SJSA1 (cell line): Measurements from ENCODE around the gene ECE2. TPM values are rescaled to one million over a fixed set of nuclear protein-coding genes. Genes with fewer than 3 reads are reported as not detected.
A peak's percentile ranks its signal among the peaks of the same experiment; 100 is the strongest.

Experiments
- DNase-seq, 2 experiments: peaks; one replicate each; pipeline ENCODE4 v3.0.0-alpha.2; 2015 to 2020; ENCODE audit warnings: low spot score in 2 of 2, low read depth in 1 of 2
- H3K27ac ChIP-seq: fragments of 250-450 bp; sonication (Bioruptor Pico); 2 replicates; pipeline ENCODE4 v1.5.1; 2020; ENCODE audit warnings: mild to moderate bottlenecking, moderate library complexity
- H3K27me3 ChIP-seq: fragments of 250-450 bp; sonication (Bioruptor Pico); replicated peaks from 2 replicates; pipeline ENCODE4 v1.5.1; 2020; ENCODE audit warnings: mild to moderate bottlenecking, moderate library complexity
- H3K36me3 ChIP-seq: fragments of 250-450 bp; sonication (Bioruptor Pico); 2 replicates; pipeline ENCODE4 v1.5.1; 2020; ENCODE audit warnings: mild to moderate bottlenecking
- H3K4me1 ChIP-seq: fragments of 250-450 bp; sonication (Bioruptor Pico); replicated peaks from 2 replicates; pipeline ENCODE4 v1.6.1; 2021; ENCODE audit warnings: mild to moderate bottlenecking
- H3K4me3 ChIP-seq: fragments of 250-450 bp; sonication (Bioruptor Pico); 2 replicates; pipeline ENCODE4 v1.5.1; 2020; ENCODE audit warnings: mild to moderate bottlenecking
- H3K9me3 ChIP-seq: fragments of 250-450 bp; sonication (Bioruptor Pico); replicated peaks from 2 replicates; pipeline ENCODE4 v1.5.1; 2020; ENCODE audit warnings: mild to moderate bottlenecking
- total RNA-seq: library from RNA; depleted of rRNA; stranded (reverse); fragments of >200 nt; shearing (Covaris generic); gene quantifications from 2 replicates; pipeline ENCODE4 v1.2.3, GENCODE V29; 2014

Gene ECE2
- total RNA-seq, 1 experiment from 2014 or later: not detected

DNA sequence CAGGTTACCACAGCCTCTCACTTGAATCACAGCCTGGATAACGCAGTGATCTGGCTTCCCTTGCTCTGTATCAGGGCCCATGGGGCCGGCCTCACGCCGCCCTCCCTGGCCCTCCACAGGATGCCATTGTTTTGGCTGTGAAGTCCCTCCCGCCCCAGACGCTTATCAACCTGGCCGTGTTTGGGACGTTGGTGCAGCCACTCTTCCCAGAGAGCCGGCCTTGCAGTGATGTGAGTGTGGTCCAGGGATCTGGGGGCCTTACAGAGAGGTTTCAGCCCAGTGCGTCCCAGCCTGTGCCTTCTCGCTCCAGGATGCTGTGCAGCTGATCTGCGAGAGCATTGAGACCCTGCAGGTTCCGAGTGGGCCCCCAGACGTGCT is 39.8 kb upstream of the ECE2 start:
- Histone ChIP-seq H3K27me3 (peaks cover 15% of the 10 kb centered on the region), H3K27ac (no peak overlapping the region), H3K9me3 (no peaks in the 10 kb centered on the region), H3K4me1 (no peaks in the 10 kb centered on the region), H3K36me3 (no peaks in the 10 kb centered on the region), H3K4me3 (no peak overlapping the region)
- DNase-seq: no peak

- Histone ChIP-seq H3K4me3 (no peak overlapping the region), H3K4me1 (no peaks in the 10 kb centered on the region), H3K27me3 (peaks cover 9% of the 10 kb centered on the region), H3K36me3 (no peaks in the 10 kb centered on the region), H3K9me3 (no peaks in the 10 kb centered on the region), H3K27ac (no peak overlapping the region)
- DNase-seq: no peak
Observed at GRCh38 chr3:184236636-184237035, 39.2 kb upstream of the ECE2 start.

- peaks cover 3% of the 10 kb centered on the region for H3K27me3 ChIP-seq
- H3K4me3 ChIP-seq: no peak overlapping the region
- no peak overlapping the region for H3K27ac ChIP-seq
- DNase-seq: no peak
- H3K9me3 ChIP-seq: no peaks in the 10 kb centered on the region
- H3K4me1 ChIP-seq: no peaks in the 10 kb centered on the region
- no peaks in the 10 kb centered on the region; the same call in 1 of the 2 replicates for H3K36me3 ChIP-seq
Observed at GRCh38 chr3:184237211-184237610, 38.6 kb upstream of the ECE2 start.

- H3K27ac ChIP-seq: no peak overlapping the region
- H3K36me3 ChIP-seq: peaks cover 6% of the 10 kb centered on the region
- no peak overlapping the region for H3K4me3 ChIP-seq
- no peaks in the 10 kb centered on the region for H3K4me1 ChIP-seq
- H3K9me3 ChIP-seq: no peaks in the 10 kb centered on the region
- no peaks in the 10 kb centered on the region for H3K27me3 ChIP-seq
- DNase-seq: no peak
Observed at GRCh38 chr3:184237807-184238206, 38.0 kb upstream of the ECE2 start.

DNA sequence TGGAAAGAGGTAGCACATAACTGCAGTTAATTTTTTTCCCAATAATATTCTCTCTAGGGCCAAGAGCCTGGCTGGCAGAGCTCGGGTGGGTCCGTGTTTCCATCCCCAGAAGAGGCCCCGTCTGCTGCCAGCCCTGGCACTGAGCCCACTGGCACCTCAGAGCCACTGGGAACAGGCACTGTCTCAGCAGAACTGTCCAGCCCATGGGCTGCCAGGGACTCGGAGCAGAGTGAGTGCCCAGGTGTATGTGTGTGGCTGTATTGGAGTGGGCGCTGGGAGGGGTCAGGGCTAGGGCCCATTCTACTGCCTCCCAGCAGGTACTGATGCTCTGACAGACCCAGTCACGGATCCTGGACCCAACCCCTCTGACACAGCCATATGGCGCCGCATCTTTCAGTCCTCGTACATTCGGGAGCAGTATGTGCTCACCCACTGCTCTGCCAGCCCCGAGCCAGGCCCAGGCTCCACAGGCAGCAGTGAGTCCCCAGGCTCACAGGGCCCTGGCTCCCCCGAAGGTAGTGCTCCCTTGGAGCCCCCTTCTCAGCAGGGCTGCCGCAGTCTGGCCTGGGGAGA is 37.5 kb upstream of the ECE2 start:
- Histone ChIP-seq H3K4me3 (no peak overlapping the region), H3K36me3 (peaks cover 6% of the 10 kb centered on the region), H3K9me3 (no peaks in the 10 kb centered on the region), H3K27ac (no peak overlapping the region), H3K4me1 (no peaks in the 10 kb centered on the region), H3K27me3 (no peaks in the 10 kb centered on the region)
- no peak for DNase-seq

- Histone ChIP-seq H3K36me3 (peaks cover 14% of the 10 kb centered on the region), H3K4me1 (no peaks in the 10 kb centered on the region), H3K4me3 (no peak overlapping the region), H3K27ac (no peak overlapping the region), H3K9me3 (no peaks in the 10 kb centered on the region), H3K27me3 (no peaks in the 10 kb centered on the region)
- DNase-seq: no peak
Observed at GRCh38 chr3:184239221-184239620, 36.6 kb upstream of the ECE2 start.

GRCh38 chr3:184239708-184240107 is 36.1 kb upstream of the ECE2 start:
- no peak for DNase-seq
- no peak overlapping the region for H3K27ac ChIP-seq
- no peaks in the 10 kb centered on the region for H3K4me1 ChIP-seq
- H3K4me3 ChIP-seq: no peak overlapping the region
- H3K27me3 ChIP-seq: no peaks in the 10 kb centered on the region
- H3K36me3 ChIP-seq: peaks cover 15% of the 10 kb centered on the region
- no peaks in the 10 kb centered on the region for H3K9me3 ChIP-seq

DNA sequence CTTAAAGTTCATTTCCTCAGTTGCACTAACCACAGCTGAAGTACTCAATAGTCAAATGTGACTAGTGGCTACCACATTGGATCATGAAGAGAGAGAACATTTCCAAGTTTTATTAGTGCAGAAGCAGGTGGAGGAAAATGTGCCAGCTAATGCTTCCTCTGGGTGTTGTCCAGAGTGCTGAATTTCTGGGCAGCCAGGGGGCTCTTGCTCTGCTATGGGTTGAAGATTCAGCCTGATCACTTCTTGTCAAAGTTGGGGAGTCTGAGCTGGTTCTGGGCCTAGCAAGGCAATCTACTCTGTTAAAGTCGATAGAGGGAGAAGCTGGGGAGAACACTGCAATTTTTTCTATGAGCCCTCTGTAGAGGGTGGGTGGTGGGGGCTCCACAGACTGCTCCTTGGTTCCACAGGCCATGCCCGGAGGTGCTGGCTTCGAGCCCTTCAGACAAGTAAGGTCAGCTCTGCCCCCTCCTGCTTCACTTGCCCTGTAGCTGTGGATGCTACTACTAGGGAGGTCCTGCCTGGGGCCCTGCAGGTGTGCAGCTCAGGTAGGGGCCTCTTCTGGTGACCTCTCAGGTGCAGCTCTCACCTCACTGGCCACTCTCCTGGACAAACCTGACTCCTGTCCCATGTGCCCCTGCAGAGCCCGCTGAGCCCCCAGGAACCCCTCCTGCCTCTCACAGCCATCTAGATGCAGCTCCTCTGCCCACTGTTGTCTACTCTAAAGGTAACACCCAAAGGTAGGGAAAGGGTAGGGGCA is 35.3 kb upstream of the ECE2 start:
- no peak for DNase-seq
- Histone ChIP-seq H3K36me3 (peaks cover 22% of the 10 kb centered on the region), H3K4me1 (no peaks in the 10 kb centered on the region), H3K27me3 (no peaks in the 10 kb centered on the region), H3K9me3 (no peaks in the 10 kb centered on the region), H3K27ac (no peak overlapping the region), H3K4me3 (no peak overlapping the region)

GRCh38 chr3:184241141-184241446 is 34.7 kb upstream of the ECE2 start:
- H3K27me3 ChIP-seq: no peaks in the 10 kb centered on the region
- H3K4me1 ChIP-seq: no peaks in the 10 kb centered on the region
- DNase-seq: no peak
- H3K4me3 ChIP-seq: no peak overlapping the region
- H3K36me3 ChIP-seq: peaks cover 22% of the 10 kb centered on the region
- H3K9me3 ChIP-seq: no peaks in the 10 kb centered on the region
- no peak overlapping the region for H3K27ac ChIP-seq

GRCh38 chr3:184241447-184242296 is 34.1 kb upstream of the ECE2 start:
- no peaks in the 10 kb centered on the region for H3K9me3 ChIP-seq
- H3K36me3 ChIP-seq: peaks cover 22% of the 10 kb centered on the region
- no peak overlapping the region for H3K27ac ChIP-seq
- no peak for DNase-seq
- H3K4me1 ChIP-seq: no peaks in the 10 kb centered on the region
- H3K27me3 ChIP-seq: no peaks in the 10 kb centered on the region
- H3K4me3 ChIP-seq: no peak overlapping the region

GRCh38 chr3:184242297-184242685 is 33.5 kb upstream of the ECE2 start:
- H3K27me3 ChIP-seq: no peaks in the 10 kb centered on the region
- no peak for DNase-seq
- no peaks in the 10 kb centered on the region for H3K9me3 ChIP-seq
- H3K4me1 ChIP-seq: no peaks in the 10 kb centered on the region
- H3K36me3 ChIP-seq: peaks cover 22% of the 10 kb centered on the region
- H3K27ac ChIP-seq: no peak overlapping the region
- no peak overlapping the region for H3K4me3 ChIP-seq

GRCh38 chr3:184248454-184249411 is 27.1 kb upstream of the ECE2 start, which contains the start of gene ALG3:
ALG3 (minus strand) TSS chr3:184248962; CDS start chr3:184248940, 22 bp downstream.
- peak; percentile 77 to 80 for DNase-seq
- Histone ChIP-seq H3K4me3 (peak within 1 kb of the TSS; percentile 80), H3K4me1 (peaks cover 6% of the 10 kb centered on the region; the same call in 1 of the 2 replicates)

More at GRCh38 chr3:184248454-184249411, 27.1 kb upstream of the ECE2 start, which contains the start of gene ALG3:
- Histone ChIP-seq H3K27ac (peak within 1 kb of the TSS; percentile 27; the same call in 1 of the 2 replicates), H3K9me3 (no peaks in the 10 kb centered on the region), H3K36me3 (peaks cover 12% of the 10 kb centered on the region; the same call in 1 of the 2 replicates), H3K27me3 (no peaks in the 10 kb centered on the region)
